Progenitor cell of endocrine pancreas (in vitro differentiated cells): ENCODE results near the gene KRT27. TPM values are rescaled to one million over a fixed set of nuclear protein-coding genes. Genes with fewer than 3 reads are reported as not detected.
A peak's percentile ranks its signal among the peaks of the same experiment; 100 is the strongest.

ENCODE experiments used
- DNase-seq: peaks from one replicate; pipeline ENCODE4 v3.0.0; 2021; ENCODE audit warnings: low spot score; ENCODE audit not compliant: unreplicated experiment
- H3K27ac Mint-ChIP-seq: 2 replicates; pipeline ENCODE4 v1.8.0; 2021; ENCODE audit warnings: mild to moderate bottlenecking, moderate library complexity, mixed read lengths
- H3K27me3 Mint-ChIP-seq: 2 replicates; pipeline ENCODE4 v1.8.0; 2021; ENCODE audit warnings: mixed read lengths
- H3K36me3 Mint-ChIP-seq: 2 replicates; pipeline ENCODE4 v1.8.0; 2022; ENCODE audit warnings: mixed read lengths; ENCODE audit not compliant: insufficient read depth
- H3K4me1 Mint-ChIP-seq: 2 replicates; pipeline ENCODE4 v1.8.0; 2021; ENCODE audit warnings: low read depth, mixed read lengths
- H3K4me3 Mint-ChIP-seq: 2 replicates; pipeline ENCODE4 v1.8.0; 2021; ENCODE audit warnings: low read depth, mild to moderate bottlenecking, moderate library complexity, mixed read lengths
- H3K9me3 Mint-ChIP-seq: 2 replicates; pipeline ENCODE4 v1.8.0; 2021; ENCODE audit warnings: low read depth, mixed read lengths
- CTCF ChIP-seq: fragments of 200-600 bp; sonication (generic); IDR thresholded peaks from one replicate; pipeline ENCODE4 v1.5.0; 2021; ENCODE audit warnings: antibody characterized with exemption, mild to moderate bottlenecking; ENCODE audit not compliant: unreplicated experiment
- total RNA-seq: library from RNA; stranded (reverse); gene quantifications from 2 replicates; pipeline ENCODE4 v1.2.1, GENCODE V29; 2021

The KRT27 gene
- total RNA-seq, 1 donor from 2014 or later: not detected

GRCh38 chr17:40803617-40804082 lies 21.3 kb upstream of the KRT27 start:
- H3K4me3 Mint-ChIP-seq: no peak overlapping the region
- peaks cover 2% of the 10 kb centered on the region for H3K4me1 Mint-ChIP-seq
- no peaks in the 10 kb centered on the region for H3K36me3 Mint-ChIP-seq
- H3K27me3 Mint-ChIP-seq: peaks cover 31% of the 10 kb centered on the region
- no peaks in the 10 kb centered on the region for H3K9me3 Mint-ChIP-seq
- peak; percentile 97 for TF ChIP-seq CTCF
- H3K27ac Mint-ChIP-seq: peak overlapping the region; percentile 85
- DNase-seq: peak; percentile 80

GRCh38 chr17:40801157-40801556 lies 18.8 kb upstream of the KRT27 start:
- H3K27me3 Mint-ChIP-seq: peaks cover 16% of the 10 kb centered on the region
- no peak overlapping the region for H3K4me3 Mint-ChIP-seq
- H3K9me3 Mint-ChIP-seq: no peaks in the 10 kb centered on the region
- no peaks in the 10 kb centered on the region for H3K36me3 Mint-ChIP-seq
- no peak overlapping the region for H3K27ac Mint-ChIP-seq
- no peak for DNase-seq
- no peak for TF ChIP-seq CTCF
- peaks cover 2% of the 10 kb centered on the region for H3K4me1 Mint-ChIP-seq

GRCh38 chr17:40800381-40800780 lies 18.0 kb upstream of the KRT27 start:
- no peaks in the 10 kb centered on the region for H3K9me3 Mint-ChIP-seq
- no peak for TF ChIP-seq CTCF
- H3K4me3 Mint-ChIP-seq: no peak overlapping the region
- peaks cover 2% of the 10 kb centered on the region for H3K4me1 Mint-ChIP-seq
- H3K27ac Mint-ChIP-seq: no peak overlapping the region
- H3K27me3 Mint-ChIP-seq: peaks cover 14% of the 10 kb centered on the region
- no peaks in the 10 kb centered on the region for H3K36me3 Mint-ChIP-seq
- no peak for DNase-seq

- Mint-ChIP-seq H3K27me3 (peaks cover 14% of the 10 kb centered on the region), H3K4me1 (peaks cover 2% of the 10 kb centered on the region), H3K4me3 (no peak within 1 kb of the TSS), H3K9me3 (no peaks in the 10 kb centered on the region), H3K27ac (no peak within 1 kb of the TSS), H3K36me3 (no peaks in the 10 kb centered on the region)
- DNase-seq: no peak
- no peak for TF ChIP-seq CTCF
Observed at GRCh38 chr17:40799859-40800258, 17.5 kb upstream of the KRT27 start, which contains the start of gene KRT28. Gene KRT28, minus strand, starts transcription at chr17:40799959. Its CDS starts 66 bp downstream, at chr17:40799893.

- Mint-ChIP-seq H3K27me3 (peaks cover 24% of the 10 kb centered on the region), H3K36me3 (no peaks in the 10 kb centered on the region), H3K4me1 (no peaks in the 10 kb centered on the region), H3K4me3 (no peak overlapping the region), H3K27ac (no peak overlapping the region), H3K9me3 (no peaks in the 10 kb centered on the region)
- TF ChIP-seq CTCF: no peak
- no peak for DNase-seq
Observed at GRCh38 chr17:40796846-40797245, 14.5 kb upstream of the KRT27 start.
